Cardiac ventricle fibroblast (primary cell): ENCODE data around the gene LRP4. TPM values are rescaled to one million over a fixed set of nuclear protein-coding genes. Genes with fewer than 3 reads are reported as not detected.

ENCODE experiments used
- total RNA-seq: library from RNA; depleted of rRNA; stranded (reverse); fragments of >200 nt; gene quantifications from 2 replicates; pipeline ENCODE4 v1.2.3, GENCODE V29; 2015

LRP4 gene, protein sequence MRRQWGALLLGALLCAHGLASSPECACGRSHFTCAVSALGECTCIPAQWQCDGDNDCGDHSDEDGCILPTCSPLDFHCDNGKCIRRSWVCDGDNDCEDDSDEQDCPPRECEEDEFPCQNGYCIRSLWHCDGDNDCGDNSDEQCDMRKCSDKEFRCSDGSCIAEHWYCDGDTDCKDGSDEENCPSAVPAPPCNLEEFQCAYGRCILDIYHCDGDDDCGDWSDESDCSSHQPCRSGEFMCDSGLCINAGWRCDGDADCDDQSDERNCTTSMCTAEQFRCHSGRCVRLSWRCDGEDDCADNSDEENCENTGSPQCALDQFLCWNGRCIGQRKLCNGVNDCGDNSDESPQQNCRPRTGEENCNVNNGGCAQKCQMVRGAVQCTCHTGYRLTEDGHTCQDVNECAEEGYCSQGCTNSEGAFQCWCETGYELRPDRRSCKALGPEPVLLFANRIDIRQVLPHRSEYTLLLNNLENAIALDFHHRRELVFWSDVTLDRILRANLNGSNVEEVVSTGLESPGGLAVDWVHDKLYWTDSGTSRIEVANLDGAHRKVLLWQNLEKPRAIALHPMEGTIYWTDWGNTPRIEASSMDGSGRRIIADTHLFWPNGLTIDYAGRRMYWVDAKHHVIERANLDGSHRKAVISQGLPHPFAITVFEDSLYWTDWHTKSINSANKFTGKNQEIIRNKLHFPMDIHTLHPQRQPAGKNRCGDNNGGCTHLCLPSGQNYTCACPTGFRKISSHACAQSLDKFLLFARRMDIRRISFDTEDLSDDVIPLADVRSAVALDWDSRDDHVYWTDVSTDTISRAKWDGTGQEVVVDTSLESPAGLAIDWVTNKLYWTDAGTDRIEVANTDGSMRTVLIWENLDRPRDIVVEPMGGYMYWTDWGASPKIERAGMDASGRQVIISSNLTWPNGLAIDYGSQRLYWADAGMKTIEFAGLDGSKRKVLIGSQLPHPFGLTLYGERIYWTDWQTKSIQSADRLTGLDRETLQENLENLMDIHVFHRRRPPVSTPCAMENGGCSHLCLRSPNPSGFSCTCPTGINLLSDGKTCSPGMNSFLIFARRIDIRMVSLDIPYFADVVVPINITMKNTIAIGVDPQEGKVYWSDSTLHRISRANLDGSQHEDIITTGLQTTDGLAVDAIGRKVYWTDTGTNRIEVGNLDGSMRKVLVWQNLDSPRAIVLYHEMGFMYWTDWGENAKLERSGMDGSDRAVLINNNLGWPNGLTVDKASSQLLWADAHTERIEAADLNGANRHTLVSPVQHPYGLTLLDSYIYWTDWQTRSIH (N-terminal part only)
- total RNA-seq: 5.1 and 5.5 TPM in 2 replicates

DNA sequence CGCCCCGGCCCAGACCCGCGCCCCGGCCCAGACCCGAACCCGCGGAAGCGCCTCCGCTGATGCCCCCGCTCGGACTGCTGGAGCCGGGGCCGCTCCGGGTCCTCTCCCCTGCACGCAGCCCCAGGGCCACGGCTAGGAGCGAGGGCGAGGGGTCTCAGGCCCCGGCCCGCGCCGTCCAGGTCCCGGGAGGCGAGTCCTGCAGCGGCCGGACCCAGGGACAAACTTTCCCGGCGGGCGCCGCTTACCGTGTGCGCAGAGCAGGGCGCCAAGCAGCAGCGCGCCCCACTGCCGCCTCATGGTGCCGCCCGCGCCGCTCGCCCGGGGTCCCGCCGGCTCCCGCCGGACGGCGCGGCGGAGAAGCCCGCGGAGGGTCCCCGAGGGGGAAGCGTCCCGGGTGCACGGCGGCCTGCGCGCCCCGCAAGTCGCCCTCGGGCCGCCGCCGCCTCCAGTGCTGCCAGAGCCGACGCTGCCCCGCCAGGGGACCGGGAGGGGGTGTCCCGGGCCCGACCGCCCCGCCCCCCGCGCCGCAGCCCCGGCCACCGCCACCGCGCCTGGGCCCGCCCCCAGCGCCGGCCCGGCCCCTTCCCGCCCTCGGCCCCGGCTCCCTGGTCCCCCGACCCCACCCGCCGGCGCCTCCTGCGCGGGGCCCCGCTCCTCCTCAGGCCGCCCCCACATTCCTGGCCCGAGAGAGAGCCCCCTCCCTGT is at the start of gene LRP4:
LRP4 (minus strand) TSS at position 468 of the 705 bp plus-strand sequence; CDS start at position 297, 171 bp downstream.

DNA sequence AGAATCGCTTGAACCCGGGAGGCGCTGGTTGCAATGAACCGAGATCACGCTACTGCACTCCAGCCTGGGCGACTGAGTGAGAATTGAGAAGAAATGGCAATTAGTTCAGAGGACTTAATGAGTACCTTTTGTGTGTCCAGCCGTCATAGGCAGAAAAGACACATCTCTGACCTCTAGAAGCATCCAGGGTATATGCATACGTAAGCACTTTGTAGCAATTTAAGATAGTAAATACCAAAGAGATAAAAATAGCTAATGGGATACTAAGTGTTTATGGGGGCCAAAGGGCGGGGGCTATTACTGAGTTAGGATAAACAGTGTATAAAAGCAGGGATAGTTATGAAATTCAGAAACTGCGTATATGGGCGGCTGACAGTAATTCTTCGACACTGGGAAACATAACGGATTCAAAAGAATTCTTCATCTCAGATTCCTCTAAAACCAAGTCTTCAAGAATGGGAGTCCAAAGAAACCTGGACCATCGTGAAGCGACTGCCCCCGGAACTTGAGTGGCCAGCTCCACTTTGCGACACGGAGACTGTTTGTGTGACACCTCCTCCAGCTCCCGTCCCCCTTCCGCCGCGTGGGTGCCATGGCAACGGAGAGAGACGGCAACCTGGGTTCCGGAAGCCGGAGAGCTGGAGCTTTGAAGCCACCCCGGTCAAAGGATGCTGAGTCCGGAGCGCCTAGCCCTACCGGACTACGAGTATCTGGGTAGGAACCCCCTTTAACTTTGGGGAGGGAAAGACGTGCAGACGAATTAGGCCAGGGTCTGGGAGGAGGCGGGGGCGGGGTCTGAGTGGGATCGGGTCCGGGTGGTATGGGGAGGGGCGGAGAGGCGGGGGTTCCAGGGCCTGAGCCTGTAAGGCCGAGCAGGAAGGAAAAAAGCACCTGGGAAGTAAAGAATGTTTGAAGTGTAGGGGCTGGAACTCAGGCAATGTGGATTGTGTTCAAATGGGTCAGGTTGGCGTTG is 18.1 kb upstream of the LRP4 start, which contains the start of gene CSTPP1:
CSTPP1 (plus strand) TSS at position 624 of the 973 bp plus-strand sequence; CDS start at position 669, 45 bp downstream.

DNA sequence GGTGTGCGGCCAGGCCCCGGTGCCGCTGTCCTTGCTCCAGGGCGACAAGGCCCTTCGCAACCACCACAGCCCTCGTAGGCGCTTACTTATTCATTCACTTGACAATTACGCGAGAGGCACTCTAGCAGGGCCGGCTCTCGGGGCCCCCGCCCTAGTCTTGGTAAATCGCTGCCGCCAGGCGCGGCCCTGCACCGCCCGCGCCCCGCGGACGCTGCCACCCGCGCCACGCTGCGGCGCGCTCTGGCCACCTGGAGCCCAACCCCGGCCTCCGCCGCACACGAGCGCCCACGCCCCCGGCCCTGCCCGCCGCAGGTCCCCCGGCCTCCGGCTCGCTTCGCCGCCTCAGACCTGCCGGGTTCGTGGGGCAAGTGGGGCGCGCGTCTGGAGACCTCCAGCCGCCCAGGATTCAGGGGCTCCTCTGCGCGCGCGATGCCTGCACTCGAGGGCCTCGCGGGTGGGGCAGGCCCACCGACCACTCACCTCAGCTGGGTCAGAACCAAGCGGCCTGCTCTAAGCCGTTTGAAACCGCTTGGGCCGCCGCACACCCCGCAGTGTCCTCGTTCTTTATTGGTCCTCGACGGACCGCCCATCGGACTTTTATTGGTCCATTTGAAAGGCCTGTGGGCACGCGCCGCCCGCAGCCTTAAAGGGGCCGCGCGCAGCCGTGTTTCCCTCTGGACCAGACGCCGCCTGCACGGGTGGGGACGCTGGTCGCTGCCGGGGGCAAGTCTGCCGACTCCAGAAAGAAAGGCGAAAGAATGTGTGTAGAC is 72.4 kb downstream of the LRP4 start, which contains the start of gene CKAP5:
CKAP5 (minus strand) TSS at position 541 of the 770 bp plus-strand sequence. CDS start 25,049 bp downstream, outside the sequence.

Other genes with a start within 250 kb of the LRP4 start
- 61.3 and 71.5 TPM in 2 replicates for gene ARHGAP1, start 217.9 kb downstream of the LRP4 start, total RNA-seq
- gene ZNF408, start 217.5 kb downstream of the LRP4 start, total RNA-seq: 8.8 and 9.6 TPM in 2 replicates
- gene F2, start 199.3 kb downstream of the LRP4 start, total RNA-seq: not detected in 2 replicates
- 32.2 and 40.5 TPM in 2 replicates for gene CKAP5, start 72.3 kb downstream of the LRP4 start, total RNA-seq
- 14.4 and 17.8 TPM in 2 replicates for gene CSTPP1, start 18.2 kb upstream of the LRP4 start, total RNA-seq